ENCODE data around the gene FAM13B.
"Not testable (repeated sequence)": the region's sequence is repeated elsewhere in the genome, so short reads cannot be mapped to it uniquely, and the experiment has no call there.

FAM13B gene

GRCh38 chr5:138032028-138032571, 779 bp downstream of the FAM13B start:
- Histone ChIP-seq H3K27me3 (replicated peaks) (no peaks in the 10 kb centered on the region), H3K27ac (peak overlapping the region; percentile 98), H3K36me3 (replicated peaks) (peaks cover 3% of the 10 kb centered on the region), H3K4me3 (ENCODE audit: low read depth, low read length) (peak overlapping the region; percentile 97)
- in situ Hi-C loops (cut with HindIII; ENCODE audit: low pct_ligation_motif_present, low sequenced_read_pairs): no loop called here
- TF ChIP-seq CTCF (IDR thresholded peaks at IDR 0.05; ENCODE audit: low read depth, low read length, missing control alignments): peak; percentile 18
- DNase-seq: peak; percentile 5

DNA sequence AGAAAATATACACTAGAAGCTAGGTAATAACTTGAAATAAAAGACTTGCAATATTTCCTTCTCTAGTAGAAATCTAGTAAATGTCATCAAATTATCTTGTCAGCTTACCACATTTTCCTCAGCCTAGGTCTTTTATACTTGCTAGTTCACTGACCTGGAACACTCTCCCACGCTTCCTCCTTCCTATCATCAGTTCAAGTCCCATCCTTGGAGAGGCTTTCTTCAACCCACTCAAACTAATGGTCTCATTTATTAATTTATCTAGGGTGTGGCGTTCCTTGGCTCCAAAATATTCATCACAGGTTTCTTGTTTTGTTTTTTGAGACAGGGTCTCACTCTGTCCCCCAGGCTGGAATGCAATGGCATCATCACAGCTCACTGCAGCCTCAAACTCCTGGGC, 2.9 kb downstream of the FAM13B start:
- in situ Hi-C loops (cut with HindIII; ENCODE audit: low pct_ligation_motif_present, low sequenced_read_pairs): no loop called here
- Histone ChIP-seq H3K27me3 (replicated peaks) (no peaks in the 10 kb centered on the region), H3K27ac (no peak overlapping the region), H3K4me3 (ENCODE audit: low read depth, low read length) (no peak overlapping the region), H3K36me3 (replicated peaks) (peaks cover 3% of the 10 kb centered on the region)
- no peak for TF ChIP-seq CTCF (IDR thresholded peaks at IDR 0.05; ENCODE audit: low read depth, low read length, missing control alignments)
- DNase-seq: no peak

DNA sequence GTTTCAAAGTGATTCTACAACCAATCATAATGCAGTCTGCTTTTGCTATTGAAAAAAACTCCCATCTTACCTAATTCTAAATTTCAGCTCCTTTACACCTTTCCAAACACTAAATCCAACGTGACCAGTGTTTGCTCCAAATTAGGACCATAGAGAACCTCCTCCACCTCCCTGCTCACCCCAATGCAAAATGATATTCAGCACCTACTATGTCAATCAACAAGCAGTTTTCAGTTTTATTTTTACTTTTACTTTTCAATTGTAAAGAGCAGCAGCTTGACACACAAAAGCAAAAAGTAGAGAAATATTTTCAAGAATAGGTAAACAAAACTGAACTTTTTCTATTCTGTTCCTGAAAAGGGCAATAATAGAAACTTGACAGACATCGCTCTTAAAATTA, 3.4 kb downstream of the FAM13B start:
- Histone ChIP-seq H3K36me3 (replicated peaks) (peaks cover 3% of the 10 kb centered on the region), H3K4me3 (ENCODE audit: low read depth, low read length) (no peak overlapping the region), H3K27me3 (replicated peaks) (no peaks in the 10 kb centered on the region), H3K27ac (no peak overlapping the region)
- in situ Hi-C loops (cut with HindIII; ENCODE audit: low pct_ligation_motif_present, low sequenced_read_pairs): no loop called here
- DNase-seq: no peak
- no peak for TF ChIP-seq CTCF (IDR thresholded peaks at IDR 0.05; ENCODE audit: low read depth, low read length, missing control alignments)

GRCh38 chr5:138028971-138029365, 3.9 kb downstream of the FAM13B start:
- in situ Hi-C loops (cut with HindIII; ENCODE audit: low pct_ligation_motif_present, low sequenced_read_pairs): no loop called here

DNA sequence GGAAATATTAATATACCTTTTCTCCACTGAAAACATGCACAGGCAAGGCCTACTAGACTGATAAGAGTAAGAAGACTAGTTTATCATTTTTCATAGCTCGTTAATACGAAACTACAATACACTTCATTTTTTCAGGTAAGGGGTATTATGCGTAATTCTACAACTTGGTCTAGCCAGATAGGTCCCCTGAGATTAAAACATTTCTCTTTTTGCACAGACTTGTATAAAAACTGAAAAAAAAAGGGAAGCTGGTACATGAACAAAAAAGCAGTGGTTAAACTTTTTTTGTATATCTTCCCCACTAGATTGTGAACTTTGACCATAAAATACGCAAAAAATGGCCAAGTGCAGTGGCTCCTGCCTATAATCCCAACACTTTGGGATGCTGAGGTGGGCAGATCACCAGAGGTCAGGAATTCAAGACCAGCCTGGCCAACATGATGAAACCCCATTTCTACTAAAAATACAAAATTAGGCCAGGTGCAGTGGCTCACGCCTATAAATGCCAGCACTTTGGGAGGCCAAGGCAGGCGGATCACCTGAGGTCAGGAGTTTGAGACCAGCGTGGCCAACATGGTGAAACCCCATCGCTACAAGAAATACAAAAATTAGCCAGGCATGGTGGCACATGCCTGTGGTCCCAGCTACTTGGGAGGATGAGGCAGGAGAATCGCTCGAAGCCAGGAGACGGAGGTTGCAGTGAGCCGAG, 4.5 kb downstream of the FAM13B start:
- DNase-seq; H3K27ac ChIP-seq; H3K4me3 ChIP-seq (ENCODE audit: low read depth, low read length); in situ Hi-C loops (cut with HindIII; ENCODE audit: low pct_ligation_motif_present, low sequenced_read_pairs); H3K36me3 ChIP-seq (replicated peaks); H3K27me3 ChIP-seq (replicated peaks): not testable (repeated sequence)

More at GRCh38 chr5:138028971-138029365, 3.9 kb downstream of the FAM13B start:
- H3K36me3 ChIP-seq (replicated peaks): peaks cover 3% of the 10 kb centered on the region
- no peak overlapping the region for H3K27ac ChIP-seq
- DNase-seq: no peak
- no peak for TF ChIP-seq CTCF (IDR thresholded peaks at IDR 0.05; ENCODE audit: low read depth, low read length, missing control alignments)
- no peaks in the 10 kb centered on the region for H3K27me3 ChIP-seq (replicated peaks)
- H3K4me3 ChIP-seq (ENCODE audit: low read depth, low read length): no peak overlapping the region

DNA sequence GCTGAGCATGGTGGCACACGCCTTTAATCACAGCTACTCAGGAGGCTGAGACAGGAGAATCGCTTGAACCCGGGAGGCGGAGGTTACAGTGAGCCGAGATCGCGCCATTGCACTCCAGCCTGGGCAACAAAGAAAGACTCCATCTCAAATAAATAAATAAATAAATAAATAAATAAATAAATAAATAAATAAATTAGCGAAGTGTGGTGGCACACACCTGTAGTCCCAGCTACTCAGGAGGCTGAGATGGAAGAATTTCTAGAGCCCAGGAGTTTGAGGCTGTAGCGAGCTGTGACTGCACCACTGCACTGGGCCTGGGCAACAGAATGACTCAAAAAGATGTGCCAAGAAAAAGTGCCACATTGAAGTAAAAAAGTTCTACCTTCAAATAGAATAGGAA, 6.1 kb downstream of the FAM13B start:
- in situ Hi-C loops (cut with HindIII; ENCODE audit: low pct_ligation_motif_present, low sequenced_read_pairs); H3K4me3 ChIP-seq (ENCODE audit: low read depth, low read length); DNase-seq; H3K27ac ChIP-seq; H3K36me3 ChIP-seq (replicated peaks); H3K27me3 ChIP-seq (replicated peaks): not testable (repeated sequence)

DNA sequence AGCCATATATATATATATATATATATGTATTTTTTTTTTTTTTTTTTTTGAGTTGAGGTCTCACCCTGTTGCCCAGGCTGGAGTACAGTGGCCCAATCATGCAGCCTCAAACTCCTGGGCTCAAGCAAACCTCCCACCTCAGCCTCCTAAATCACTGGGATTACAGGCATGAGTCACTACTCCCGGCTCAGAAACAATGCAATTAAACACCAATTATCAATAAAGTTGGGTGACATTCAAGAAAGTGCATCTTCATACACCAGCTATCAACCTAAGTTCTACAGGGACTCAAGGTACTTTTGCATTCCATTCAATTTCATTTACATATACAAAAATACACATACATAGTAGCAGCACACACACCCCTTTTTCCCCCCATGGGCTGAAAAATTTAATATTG, 7.6 kb downstream of the FAM13B start:
- no peak for DNase-seq
- Histone ChIP-seq H3K27me3 (replicated peaks) (no peaks in the 10 kb centered on the region), H3K4me3 (ENCODE audit: low read depth, low read length) (no peak overlapping the region), H3K27ac (no peak overlapping the region), H3K36me3 (replicated peaks) (no peaks in the 10 kb centered on the region)
- in situ Hi-C loops (cut with HindIII; ENCODE audit: low pct_ligation_motif_present, low sequenced_read_pairs): no loop called here
- no peak for TF ChIP-seq CTCF (IDR thresholded peaks at IDR 0.05; ENCODE audit: low read depth, low read length, missing control alignments)

All from brain microvascular endothelial cell (primary cell).